Right forelimb (tissue), 1 donor: Measurements from ENCODE around the gene C6orf52.
"Not testable (repeated sequence)": the region's sequence is repeated elsewhere in the genome, so short reads cannot be mapped to it uniquely, and the experiment has no call there.

ENCODE experiments used
- DNase-seq: peaks from one replicate; pipeline ENCODE4 v3.0.0-alpha.2; 2018

The C6orf52 gene

GRCh38 chr6:10695086-10695657, 756 bp upstream of the C6orf52 start:
- DNase-seq = no peak

GRCh38 chr6:10692965-10693538, 1.4 kb downstream of the C6orf52 start:
- DNase-seq = no peak

- no peak for DNase-seq
Measured at GRCh38 chr6:10690651-10691445, 3.6 kb downstream of the C6orf52 start.

- DNase-seq = no peak
Measured at GRCh38 chr6:10687582-10687981, 6.8 kb downstream of the C6orf52 start.

- no peak for DNase-seq
Measured at GRCh38 chr6:10686901-10687300, 7.5 kb downstream of the C6orf52 start.

GRCh38 chr6:10685092-10685915, 9.1 kb downstream of the C6orf52 start:
- no peak for DNase-seq

- DNase-seq = no peak
Measured at GRCh38 chr6:10684618-10685017, 9.8 kb downstream of the C6orf52 start.

- no peak for DNase-seq
Measured at GRCh38 chr6:10682355-10682988, 11.9 kb downstream of the C6orf52 start.

GRCh38 chr6:10681795-10682194, 12.6 kb downstream of the C6orf52 start:
- no peak for DNase-seq

- no peak for DNase-seq
Measured at GRCh38 chr6:10678456-10678855, 16.0 kb downstream of the C6orf52 start.

- no peak for DNase-seq
Measured at GRCh38 chr6:10676403-10676802, 18.0 kb downstream of the C6orf52 start.

GRCh38 chr6:10668126-10668917, 26.1 kb downstream of the C6orf52 start:
- DNase-seq = no peak

GRCh38 chr6:10665595-10665994, 28.8 kb downstream of the C6orf52 start:
- not testable (repeated sequence) for DNase-seq

- DNase-seq = no peak
Measured at GRCh38 chr6:10662742-10663141, 31.7 kb downstream of the C6orf52 start.

- no peak for DNase-seq
Measured at GRCh38 chr6:10662207-10662606, 32.2 kb downstream of the C6orf52 start.

GRCh38 chr6:10660431-10661191, 33.8 kb downstream of the C6orf52 start:
- not testable (repeated sequence) for DNase-seq

- no peak for DNase-seq
Measured at GRCh38 chr6:10659699-10660348, 34.6 kb downstream of the C6orf52 start.

- DNase-seq = no peak
Measured at GRCh38 chr6:10658910-10659698, 35.3 kb downstream of the C6orf52 start.

- DNase-seq = no peak
Measured at GRCh38 chr6:10655508-10656055, 38.8 kb downstream of the C6orf52 start.
